ENCODE data around the gene TGFA.

Gene TGFA

GRCh38 chr2:70574618-70575017 is 21.0 kb upstream of the TGFA start:
- no peak overlapping the region for H3K4me2 ChIP-seq (ENCODE audit: low read length)
- no peaks in the 10 kb centered on the region for H3K36me3 ChIP-seq (ENCODE audit: control insufficient read depth, low read length)
- no peaks in the 10 kb centered on the region for H3K9me2 ChIP-seq (replicated peaks; ENCODE audit: control insufficient read depth, low read length)
- H3F3A ChIP-seq (ENCODE audit: control insufficient read depth, insufficient read depth): no peaks in the 10 kb centered on the region
- H4K20me1 ChIP-seq (ENCODE audit: control insufficient read depth, insufficient read depth, low read depth, low read length): no peaks in the 10 kb centered on the region
- TF ChIP-seq EZH2phosphoT487 (IDR thresholded peaks at IDR 0.05; ENCODE audit: borderline replicate concordance, low read length) (no peak), CTCF (IDR thresholded peaks at IDR 0.05; ENCODE audit: low read depth, low read length, poor library complexity, severe bottlenecking) (no peak)
- no peak overlapping the region for H3K27ac ChIP-seq (ENCODE audit: low read depth, low read length)
- peaks cover 38% of the 10 kb centered on the region for H3K27me3 ChIP-seq (ENCODE audit: control insufficient read depth, low read length)
- H3K9me3 ChIP-seq (ENCODE audit: control insufficient read depth, insufficient read depth, low read length): no peaks in the 10 kb centered on the region
- no peaks in the 10 kb centered on the region for H3K79me2 ChIP-seq (ENCODE audit: control insufficient read depth, low read length)
- H3K4me1 ChIP-seq (ENCODE audit: control insufficient read depth, low read length): no peaks in the 10 kb centered on the region
- H3K4me3 ChIP-seq (ENCODE audit: low read length): no peak overlapping the region

GRCh38 chr2:70574109-70574508 is 20.5 kb upstream of the TGFA start:
- Histone ChIP-seq H3K27me3 (ENCODE audit: control insufficient read depth, low read length) (peaks cover 36% of the 10 kb centered on the region), H3K79me2 (ENCODE audit: control insufficient read depth, low read length) (no peaks in the 10 kb centered on the region), H3K4me2 (ENCODE audit: low read length) (no peak overlapping the region), H3K4me1 (ENCODE audit: control insufficient read depth, low read length) (no peaks in the 10 kb centered on the region), H3F3A (ENCODE audit: control insufficient read depth, insufficient read depth) (no peaks in the 10 kb centered on the region), H3K36me3 (ENCODE audit: control insufficient read depth, low read length) (no peaks in the 10 kb centered on the region), H4K20me1 (ENCODE audit: control insufficient read depth, insufficient read depth, low read depth, low read length) (no peaks in the 10 kb centered on the region), H3K9me3 (ENCODE audit: control insufficient read depth, insufficient read depth, low read length) (no peaks in the 10 kb centered on the region), H3K4me3 (ENCODE audit: low read length) (no peak overlapping the region), H3K27ac (ENCODE audit: low read depth, low read length) (no peak overlapping the region), H3K9me2 (replicated peaks; ENCODE audit: control insufficient read depth, low read length) (no peaks in the 10 kb centered on the region)
- TF ChIP-seq EZH2phosphoT487 (IDR thresholded peaks at IDR 0.05; ENCODE audit: borderline replicate concordance, low read length): no peak
- TF ChIP-seq CTCF (IDR thresholded peaks at IDR 0.05; ENCODE audit: low read depth, low read length, poor library complexity, severe bottlenecking): no peak

- Histone ChIP-seq H3F3A (ENCODE audit: control insufficient read depth, insufficient read depth) (no peaks in the 10 kb centered on the region), H3K79me2 (ENCODE audit: control insufficient read depth, low read length) (no peaks in the 10 kb centered on the region), H4K20me1 (ENCODE audit: control insufficient read depth, insufficient read depth, low read depth, low read length) (no peaks in the 10 kb centered on the region), H3K4me3 (ENCODE audit: low read length) (no peak overlapping the region), H3K27me3 (ENCODE audit: control insufficient read depth, low read length) (peaks cover 25% of the 10 kb centered on the region), H3K9me3 (ENCODE audit: control insufficient read depth, insufficient read depth, low read length) (no peaks in the 10 kb centered on the region), H3K36me3 (ENCODE audit: control insufficient read depth, low read length) (no peaks in the 10 kb centered on the region), H3K9me2 (replicated peaks; ENCODE audit: control insufficient read depth, low read length) (no peaks in the 10 kb centered on the region), H3K4me2 (ENCODE audit: low read length) (no peak overlapping the region), H3K4me1 (ENCODE audit: control insufficient read depth, low read length) (no peaks in the 10 kb centered on the region), H3K27ac (ENCODE audit: low read depth, low read length) (no peak overlapping the region)
- TF ChIP-seq EZH2phosphoT487 (IDR thresholded peaks at IDR 0.05; ENCODE audit: borderline replicate concordance, low read length) (no peak), CTCF (IDR thresholded peaks at IDR 0.05; ENCODE audit: low read depth, low read length, poor library complexity, severe bottlenecking) (no peak)
Observed at GRCh38 chr2:70570041-70570661, 16.5 kb upstream of the TGFA start.
